NCI-H1417 (cell line): ENCODE data around the gene ARMH3.

Experiments
- DNase-seq, 3 experiments: peaks; one replicate each; lab custom pipeline; 2025; lab: John Stamatoyannopoulos, UW

The ARMH3 gene

DNA sequence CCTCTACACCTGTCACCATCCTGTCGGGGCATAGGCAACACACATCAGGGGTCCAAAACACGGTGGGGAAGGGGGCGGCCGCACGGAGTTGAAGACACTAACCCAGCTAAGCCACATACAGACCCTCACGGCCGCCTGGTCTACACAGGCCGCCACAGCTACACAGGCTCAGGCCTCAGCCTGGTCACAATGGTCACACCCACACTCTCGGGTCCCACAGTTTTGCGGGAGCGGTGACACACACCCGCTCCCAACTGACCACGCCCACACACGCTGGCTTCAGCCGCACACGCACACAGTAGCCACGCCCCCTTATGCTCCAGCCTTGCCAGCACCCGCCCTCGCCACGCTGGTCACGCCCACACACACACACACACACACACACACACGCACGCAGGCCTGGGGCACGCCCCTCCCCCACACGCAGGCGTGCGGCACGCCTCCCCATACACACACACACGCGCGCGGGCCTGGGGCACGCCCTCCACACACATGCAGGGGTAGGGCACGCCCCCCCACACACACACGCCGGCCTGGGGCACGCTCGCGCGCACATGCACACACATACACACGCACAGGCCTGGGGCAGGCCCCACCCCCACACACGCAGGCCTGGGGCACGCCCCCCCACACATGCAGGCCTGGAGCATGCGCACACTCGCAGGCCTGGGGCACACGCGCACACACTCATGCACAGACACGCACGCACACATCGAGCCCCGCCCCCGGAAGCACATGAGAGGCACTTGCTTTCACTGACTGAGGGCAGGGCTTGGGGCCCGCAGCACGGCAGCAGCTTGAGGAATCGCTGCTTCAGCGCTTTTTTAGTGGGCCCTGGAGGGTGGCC is 225.4 kb downstream of the ARMH3 start:
- DNase-seq: peak; percentile 73 to 87 (median 84)

DNA sequence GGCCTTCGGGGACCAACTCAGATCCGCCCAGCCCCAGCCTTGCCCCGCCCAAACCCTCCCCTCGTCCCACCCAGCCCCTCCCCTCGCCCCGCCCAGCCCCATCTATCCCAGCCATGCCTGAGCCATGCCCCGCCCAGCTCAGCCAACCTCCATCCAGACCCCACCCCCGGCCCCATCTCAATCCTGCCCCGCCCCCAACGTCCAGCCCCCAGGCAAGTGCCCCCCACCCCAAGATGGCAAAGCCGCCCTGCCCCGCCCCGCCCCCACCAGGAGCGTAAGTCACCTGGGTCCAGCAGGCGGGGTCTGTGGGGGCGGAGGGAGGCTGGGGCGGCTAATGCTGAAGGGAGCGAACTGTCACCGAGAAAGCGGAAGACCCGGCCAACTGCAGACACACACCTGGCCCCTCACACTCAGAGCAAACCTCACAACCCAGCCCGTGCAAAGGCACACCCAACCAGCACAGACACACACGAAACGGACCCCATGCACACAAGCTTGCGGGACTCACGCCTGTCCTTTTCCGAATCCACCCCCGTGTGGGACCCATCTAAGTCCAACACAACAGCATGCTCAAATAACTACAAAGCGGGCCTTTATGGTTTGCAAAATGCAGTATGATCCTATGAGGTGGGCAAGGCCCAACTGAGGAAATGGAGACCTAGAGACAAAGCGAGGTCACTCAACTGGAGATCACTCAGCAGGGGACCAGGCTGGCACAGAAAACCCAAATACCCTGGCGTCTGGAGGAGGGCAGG is 226.2 kb downstream of the ARMH3 start:
- peak in 1 of 3 experiments; percentile 27 for DNase-seq

DNA sequence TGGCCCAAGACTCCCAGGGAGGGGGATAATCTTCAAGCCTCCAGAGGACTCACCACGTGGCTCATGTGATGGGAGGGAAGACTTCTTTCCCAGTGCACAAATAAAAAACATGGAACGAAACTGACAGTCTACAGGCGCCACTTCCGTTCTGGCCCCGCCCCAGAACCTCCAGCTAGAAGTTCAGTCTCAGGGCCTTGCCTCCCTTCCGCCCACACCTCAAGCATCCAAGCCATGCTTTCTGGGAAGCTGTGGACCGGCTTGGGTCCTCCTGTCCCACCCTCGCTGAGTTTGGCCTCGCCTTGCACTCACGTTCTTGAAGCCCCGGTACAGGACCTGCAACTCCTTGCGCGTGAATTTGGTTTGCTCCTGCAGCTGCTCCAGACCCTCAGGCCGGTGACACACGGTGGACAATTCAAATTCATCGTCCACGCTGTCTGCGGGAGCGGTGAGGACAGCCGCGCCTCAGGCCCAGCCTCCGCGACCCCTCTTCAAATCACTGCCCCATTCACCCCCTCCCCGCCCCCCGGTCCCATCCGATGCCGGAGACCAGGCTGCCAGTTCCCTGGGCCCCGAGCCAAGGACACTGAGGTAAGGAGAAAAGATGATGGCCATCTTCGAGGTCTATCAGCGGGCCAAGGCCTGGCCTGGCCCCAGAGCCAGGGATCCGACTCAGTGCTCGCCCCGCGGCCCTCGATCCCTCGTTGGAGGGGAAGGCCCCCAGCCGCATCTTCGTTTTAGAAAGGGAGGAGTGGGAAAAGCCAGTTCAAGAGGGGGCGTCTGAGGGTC is 227.0 kb downstream of the ARMH3 start:
- no peak for DNase-seq

- no peak for DNase-seq
Observed at GRCh38 chr10:101827919-101828600, 227.9 kb downstream of the ARMH3 start.

DNA sequence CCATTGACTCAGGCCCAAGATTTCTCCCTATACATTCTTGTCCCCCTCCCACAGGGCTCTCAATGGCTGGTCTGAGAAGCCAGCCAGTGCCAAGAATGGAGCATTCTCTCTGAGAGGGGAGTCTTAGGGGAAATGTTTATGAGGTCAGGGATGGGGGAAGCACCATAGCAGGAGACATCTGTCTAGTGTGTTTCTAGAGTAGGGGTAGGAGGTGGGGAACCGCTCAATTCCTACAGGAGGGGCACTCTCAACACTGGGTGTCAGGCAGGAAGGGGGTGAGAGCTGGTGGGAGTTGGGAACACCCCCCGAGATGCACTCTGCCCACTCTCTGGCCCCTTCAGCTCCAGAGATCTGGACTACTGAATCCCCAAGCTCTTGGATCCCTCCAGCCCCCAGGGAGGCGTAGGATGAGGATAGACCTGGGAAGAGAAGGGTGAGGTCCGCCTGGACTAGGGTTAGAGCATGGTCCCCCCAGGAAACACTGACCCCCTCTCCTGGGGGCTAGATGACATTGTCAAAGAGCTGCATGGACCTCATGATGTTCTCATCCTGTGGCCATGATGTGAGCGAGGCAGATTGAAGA is 229.0 kb downstream of the ARMH3 start:
- DNase-seq: no peak

GRCh38 chr10:101824736-101825135 is 231.2 kb downstream of the ARMH3 start:
- no peak for DNase-seq

- DNase-seq: peak in 2 of 3 experiments; percentile 34 to 54
Observed at GRCh38 chr10:101818872-101819633, 236.9 kb downstream of the ARMH3 start.

DNA sequence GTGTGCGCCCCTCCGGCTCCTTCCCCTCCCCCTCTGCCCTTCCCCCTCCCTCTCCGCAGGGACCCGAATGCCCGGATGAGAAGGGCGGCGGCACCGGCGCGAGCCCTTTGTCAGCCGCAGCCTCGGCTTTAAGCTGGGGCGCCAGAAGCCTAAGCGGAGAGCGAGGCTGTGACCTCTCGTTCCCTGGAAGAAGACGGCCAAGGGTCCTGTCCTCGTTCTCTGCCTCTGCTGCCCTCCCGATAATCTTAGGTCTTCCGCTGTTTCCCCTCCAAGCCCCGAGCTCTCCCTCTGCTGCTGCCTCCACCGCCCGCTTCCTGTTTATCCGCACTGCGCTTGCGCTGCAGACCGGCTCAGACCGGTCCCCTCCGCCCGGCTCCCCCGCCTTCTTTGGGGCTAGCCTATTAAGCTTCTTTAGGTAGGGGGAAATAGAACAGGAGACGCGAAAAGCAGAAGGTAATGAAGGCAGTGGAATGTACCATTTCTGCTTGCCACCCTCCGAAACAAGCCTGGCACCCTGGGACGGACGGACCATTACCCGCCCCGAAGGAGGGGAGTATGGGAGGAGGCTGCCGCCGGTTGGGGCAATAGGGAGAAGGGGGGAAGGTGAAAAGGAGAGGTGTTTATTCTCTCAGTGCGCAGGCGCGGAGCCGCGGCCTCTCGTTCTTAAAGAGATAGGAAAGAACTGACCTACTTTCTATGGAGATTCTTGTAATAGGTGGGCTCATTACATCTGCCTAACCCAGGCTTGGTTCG is 237.7 kb downstream of the ARMH3 start, which contains the start of gene OGA:
TSS of gene OGA (minus strand) at position 326 of the 753 bp plus-strand sequence. CDS start 422 bp downstream, outside the sequence.
- peak; percentile 92 to 99 (median 94) for DNase-seq

GRCh38 chr10:101817337-101818118 is 238.4 kb downstream of the ARMH3 start:
- peak; percentile 8 to 60 (median 39) for DNase-seq

GRCh38 chr10:101816913-101817336 is 239.0 kb downstream of the ARMH3 start:
- DNase-seq: no peak

DNA sequence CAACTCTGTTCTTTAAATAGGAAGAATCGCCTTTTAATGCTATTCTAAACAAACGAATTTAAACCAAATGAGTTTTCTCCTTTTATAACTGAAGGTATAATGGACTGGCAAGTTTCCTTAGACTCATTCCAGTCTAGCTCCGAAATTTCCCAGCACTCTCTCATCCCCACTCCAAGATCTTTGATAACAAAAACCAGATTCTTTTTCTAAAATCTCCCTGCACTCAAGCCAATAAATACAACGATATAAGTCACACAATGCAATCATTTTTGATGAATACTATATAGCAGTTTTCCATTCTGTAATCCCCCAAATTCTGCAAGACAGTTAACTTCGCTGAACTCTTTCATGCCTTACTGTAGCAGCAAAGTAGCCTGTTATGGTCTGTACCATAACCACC is 239.6 kb downstream of the ARMH3 start:
- DNase-seq: peak in 1 of 3 experiments; percentile 21

DNA sequence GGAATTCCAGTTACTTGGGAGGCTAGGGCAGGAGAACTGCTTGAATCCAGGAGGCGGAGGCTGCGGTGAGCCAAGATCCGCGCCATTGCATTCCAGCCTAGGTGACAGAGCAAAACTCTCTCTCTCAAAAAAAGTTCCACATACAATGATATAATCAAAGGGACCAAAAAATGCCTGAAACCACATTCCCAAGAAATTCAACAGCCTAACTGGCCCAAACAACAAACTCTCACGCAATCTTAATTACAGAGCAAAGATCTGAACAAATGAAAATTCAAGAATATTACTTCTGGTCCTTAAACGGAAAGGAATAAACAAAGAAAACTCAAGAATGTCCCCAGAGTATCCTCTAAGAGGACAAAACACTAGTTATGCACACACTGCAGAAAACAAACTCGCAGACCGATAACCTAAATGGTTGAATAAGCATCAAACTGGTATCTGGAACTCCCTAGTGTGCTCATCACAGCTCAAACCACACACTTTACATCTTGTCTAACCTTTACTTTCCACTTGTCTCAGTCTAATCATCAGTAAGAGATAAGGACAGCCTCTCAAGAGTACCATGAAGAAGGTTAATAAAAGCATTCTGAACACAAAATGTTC is 241.4 kb downstream of the ARMH3 start:
- DNase-seq: peak in 1 of 3 experiments; percentile 24

DNA sequence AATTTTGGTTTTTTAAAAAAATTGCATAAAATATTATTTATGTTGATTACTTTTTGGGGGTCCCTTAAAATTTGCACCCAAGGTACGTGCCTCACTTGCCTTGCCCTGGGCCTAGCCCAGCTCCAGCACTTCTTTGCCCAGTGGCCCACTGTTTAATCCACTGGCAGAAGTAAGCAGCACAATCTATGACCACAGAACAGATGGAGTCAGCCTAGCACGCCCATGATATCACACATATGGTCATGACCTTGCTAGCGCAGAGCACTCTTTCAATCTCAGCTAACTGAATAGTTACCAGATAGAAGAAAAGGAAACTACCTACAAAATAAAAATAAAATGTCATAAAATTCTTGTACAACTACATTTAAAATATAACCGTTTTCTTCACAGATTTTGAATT is 243.4 kb downstream of the ARMH3 start:
- no peak for DNase-seq

DNA sequence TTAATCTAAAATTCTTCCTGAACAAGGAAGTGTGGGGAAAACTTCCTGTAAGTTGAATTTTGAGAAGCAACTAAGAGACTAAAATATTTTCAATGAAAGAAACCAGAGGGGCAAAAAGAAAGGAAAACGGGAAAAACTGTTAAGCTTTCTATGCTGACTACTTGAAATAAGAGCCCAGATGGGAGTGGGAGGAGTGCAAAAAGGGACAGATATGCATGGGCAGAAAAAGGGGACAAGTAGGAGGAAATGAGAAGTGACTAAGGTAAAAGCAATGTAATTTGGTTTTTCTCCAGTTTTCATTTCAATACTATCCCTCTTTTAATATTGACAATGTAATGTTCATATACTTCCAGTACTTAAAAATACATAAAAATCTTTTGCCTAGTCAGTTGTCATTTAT is 248.8 kb downstream of the ARMH3 start:
- no peak for DNase-seq

GRCh38 chr10:101803511-101803910 is 252.5 kb downstream of the ARMH3 start:
- DNase-seq: no peak

DNA sequence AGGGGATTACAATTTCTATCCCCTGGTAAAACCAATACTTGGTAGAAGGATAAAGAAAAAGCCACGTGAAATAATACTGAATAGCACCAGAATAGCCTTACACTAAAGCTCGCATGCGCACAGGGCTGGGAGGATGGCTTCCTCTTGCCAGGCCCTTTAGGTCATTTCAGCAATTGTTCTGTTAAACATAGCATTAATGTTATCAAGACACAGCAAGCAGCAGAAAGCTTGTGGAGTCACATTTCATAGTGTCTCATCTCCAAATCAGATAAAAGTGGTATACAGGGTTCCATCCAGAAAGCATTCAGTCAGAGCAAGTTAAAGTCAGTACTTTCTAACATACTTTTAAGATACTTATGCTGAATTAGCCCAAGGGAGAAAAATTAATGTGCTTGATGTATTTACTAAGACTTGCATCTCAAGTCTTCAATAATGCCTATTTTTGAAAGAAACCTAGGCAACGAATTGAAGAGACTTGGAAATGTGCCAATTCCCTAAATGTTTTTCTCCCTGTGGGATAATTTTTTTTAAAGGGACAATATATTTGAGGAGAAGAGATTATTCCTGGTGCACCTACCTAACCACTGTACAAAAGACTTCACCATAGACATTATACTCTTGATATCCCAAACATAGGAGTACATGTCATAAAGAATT is 258.4 kb downstream of the ARMH3 start:
- no peak for DNase-seq
